Neural cell (in vitro differentiated cells): ENCODE data around the gene GPX3. TPM values are rescaled to one million over a fixed set of nuclear protein-coding genes. Genes with fewer than 3 reads are reported as not detected.

Experiments
- H2AFZ ChIP-seq: fragments of 200-600, 300-800 bp; sonication (generic), shearing (Covaris generic); 2 replicates; pipeline ENCODE4 v1.6.0; 2014; ENCODE audit warnings: low read depth, mild to moderate bottlenecking, antibody characterized with exemption, low read length, moderate library complexity
- H3F3A ChIP-seq: fragments of 200-600 bp; shearing (Covaris generic); 2 replicates; pipeline ENCODE4 v1.6.1; 2016; ENCODE audit warnings: mild to moderate bottlenecking, moderate library complexity, mixed read lengths, antibody characterized with exemption, low read length; ENCODE audit not compliant: insufficient read depth, poor library complexity, severe bottlenecking
- H3K27ac ChIP-seq: fragments of 200-600, 300-800 bp; sonication (generic), shearing (Covaris generic); 2 replicates; pipeline ENCODE4 v1.5.1; 2014; ENCODE audit warnings: mild to moderate bottlenecking, low read length, moderate library complexity
- H3K27me3 ChIP-seq: fragments of 300-800, 200-600 bp; sonication (generic), shearing (Covaris generic); 2 replicates; pipeline ENCODE4 v1.6.0; 2014; ENCODE audit warnings: mild to moderate bottlenecking, low read depth, low read length, moderate library complexity; ENCODE audit not compliant: insufficient read depth
- H3K36me3 ChIP-seq: fragments of 300-800, 200-600 bp; sonication (generic), shearing (Covaris generic); 2 replicates; pipeline ENCODE4 v1.5.1; 2014; ENCODE audit warnings: mild to moderate bottlenecking, antibody characterized with exemption, low read length, moderate library complexity; ENCODE audit not compliant: insufficient read depth
- H3K4me2 ChIP-seq: fragments of 300-800, 200-600 bp; sonication (generic), shearing (Covaris generic); 2 replicates; pipeline ENCODE4 v1.6.0; 2014; ENCODE audit warnings: mild to moderate bottlenecking, low read length
- H3K4me3 ChIP-seq: fragments of 300-800, 200-600 bp; sonication (generic), shearing (Covaris generic); 2 replicates; pipeline ENCODE4 v1.5.1; 2014; ENCODE audit warnings: mild to moderate bottlenecking, low read length, moderate library complexity
- H3K79me2 ChIP-seq: fragments of 200-600 bp; shearing (Covaris generic); replicated peaks from 2 replicates; pipeline ENCODE4 v1.6.0; 2014; ENCODE audit warnings: mild to moderate bottlenecking, low read length, moderate library complexity; ENCODE audit not compliant: insufficient read depth
- H3K9ac ChIP-seq: fragments of 300-800, 200-600 bp; sonication (generic), shearing (Covaris generic); 2 replicates; pipeline ENCODE4 v1.6.1; 2016; ENCODE audit warnings: mild to moderate bottlenecking, low read length, mixed read lengths
- H3K9me2 ChIP-seq: fragments of 200-600 bp; shearing (Covaris generic); 2 replicates; pipeline ENCODE4 v1.6.1; 2016; ENCODE audit warnings: mild to moderate bottlenecking, low read length, mixed read lengths; ENCODE audit not compliant: insufficient read depth
- H3K9me3 ChIP-seq: fragments of 200-600, 300-800 bp; sonication (generic), shearing (Covaris generic); 2 replicates; pipeline ENCODE4 v1.6.1; 2016; ENCODE audit warnings: mild to moderate bottlenecking, mixed run types, low read length, moderate library complexity, mixed read lengths
- H4K20me1 ChIP-seq: fragments of 200-600 bp; shearing (Covaris generic); 2 replicates; pipeline ENCODE4 v1.6.1; 2016; ENCODE audit warnings: mild to moderate bottlenecking, mixed run types; ENCODE audit not compliant: insufficient read depth
- EP300 ChIP-seq: fragments of 450-650 bp; conservative IDR thresholded peaks from 2 replicates; pipeline ENCODE4 v1.6.1; 2014; ENCODE audit warnings: antibody characterized with exemption, mild to moderate bottlenecking, moderate library complexity; ENCODE audit not compliant: poor library complexity, severe bottlenecking
- EZH2 ChIP-seq: fragments of 200-600, 300-800 bp; shearing (Covaris generic), sonication (generic); IDR thresholded peaks from 2 replicates; pipeline ENCODE4 v1.6.1; 2014; ENCODE audit warnings: antibody characterized with exemption, low read length, borderline replicate concordance, mild to moderate bottlenecking; ENCODE audit not compliant: insufficient read depth, poor library complexity, severe bottlenecking
- MXI1 ChIP-seq: fragments of 450-650 bp; conservative IDR thresholded peaks from 2 replicates; pipeline ENCODE4 v1.6.1; 2014; ENCODE audit warnings: antibody characterized with exemption, mild to moderate bottlenecking; ENCODE audit not compliant: poor library complexity, severe bottlenecking
- POLR2AphosphoS5 ChIP-seq: IDR thresholded peaks from 2 replicates; pipeline ENCODE4 v1.6.1; 2012
- RAD21 ChIP-seq: fragments of 450-650 bp; conservative IDR thresholded peaks from 2 replicates; pipeline ENCODE4 v1.6.1; 2014; ENCODE audit warnings: antibody characterized with exemption, mild to moderate bottlenecking, moderate library complexity
- SMC3 ChIP-seq: fragments of 450-650 bp; conservative IDR thresholded peaks from 2 replicates; pipeline ENCODE4 v1.6.1; 2014; ENCODE audit warnings: antibody characterized with exemption, mild to moderate bottlenecking, moderate library complexity; ENCODE audit not compliant: poor library complexity
- TAF1 ChIP-seq: IDR thresholded peaks from 2 replicates; pipeline ENCODE4 v1.6.1; 2012; ENCODE audit warnings: low read depth
- polyA plus RNA-seq: library from polyadenylated mRNA; depleted of rRNA; stranded (reverse); fragments of >200 nt; gene quantifications from 2 replicates; pipeline ENCODE4 v1.2.3, GENCODE V29; 2014
- TF ChIP-seq, protein P1 (sequence below): IDR thresholded peaks from 2 replicates; pipeline ENCODE4 v1.6.1; 2012; ENCODE audit warnings: borderline replicate concordance
- TF ChIP-seq, protein P2 (sequence below): fragments of 450-650 bp; IDR thresholded peaks from 2 replicates; pipeline ENCODE4 v1.5.1; 2014; ENCODE audit warnings: antibody characterized with exemption, mild to moderate bottlenecking, moderate library complexity; ENCODE audit not compliant: poor library complexity, severe bottlenecking

The GPX3 gene
- polyA plus RNA-seq, 1 donor from 2014 or later: 4.0 TPM

DNA sequence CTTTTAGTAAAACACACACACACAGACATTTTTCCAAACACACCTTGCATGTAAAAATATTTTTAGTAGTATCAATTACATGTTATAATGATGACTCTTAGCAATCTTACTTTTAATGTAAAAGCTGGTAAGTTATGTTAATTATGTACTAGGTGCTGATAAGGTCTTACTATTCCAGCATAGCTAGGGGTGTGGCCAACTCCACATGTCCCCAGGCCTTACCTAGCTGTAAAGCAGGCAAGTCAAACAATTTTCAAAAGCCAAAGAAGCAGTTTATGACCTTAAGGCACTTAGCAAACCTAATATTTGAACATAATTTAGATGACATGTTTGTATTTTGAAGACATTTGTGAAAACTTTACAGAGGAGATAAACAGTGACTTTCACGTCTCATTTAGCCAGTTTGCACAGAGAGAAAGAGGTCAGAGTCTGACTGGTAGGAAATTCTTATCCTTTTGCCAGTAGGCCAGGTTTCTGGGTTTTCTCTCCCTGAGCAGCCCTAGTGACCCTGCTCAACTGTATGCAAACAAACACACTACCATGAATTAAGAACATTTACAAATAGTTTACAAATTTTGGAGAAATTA lies 26.5 kb upstream of the GPX3 start:
- no peaks in the 10 kb centered on the region for H3K79me2 ChIP-seq
- H3K36me3 ChIP-seq: no peaks in the 10 kb centered on the region
- no peak overlapping the region for H3K27ac ChIP-seq
- no peaks in the 10 kb centered on the region for H3K9me2 ChIP-seq
- TF ChIP-seq POLR2AphosphoS5 (no peak), SMC3 (no peak), MXI1 (no peak), EP300 (no peak), EZH2 (no peak)
- TF ChIP-seq, protein P1, sequence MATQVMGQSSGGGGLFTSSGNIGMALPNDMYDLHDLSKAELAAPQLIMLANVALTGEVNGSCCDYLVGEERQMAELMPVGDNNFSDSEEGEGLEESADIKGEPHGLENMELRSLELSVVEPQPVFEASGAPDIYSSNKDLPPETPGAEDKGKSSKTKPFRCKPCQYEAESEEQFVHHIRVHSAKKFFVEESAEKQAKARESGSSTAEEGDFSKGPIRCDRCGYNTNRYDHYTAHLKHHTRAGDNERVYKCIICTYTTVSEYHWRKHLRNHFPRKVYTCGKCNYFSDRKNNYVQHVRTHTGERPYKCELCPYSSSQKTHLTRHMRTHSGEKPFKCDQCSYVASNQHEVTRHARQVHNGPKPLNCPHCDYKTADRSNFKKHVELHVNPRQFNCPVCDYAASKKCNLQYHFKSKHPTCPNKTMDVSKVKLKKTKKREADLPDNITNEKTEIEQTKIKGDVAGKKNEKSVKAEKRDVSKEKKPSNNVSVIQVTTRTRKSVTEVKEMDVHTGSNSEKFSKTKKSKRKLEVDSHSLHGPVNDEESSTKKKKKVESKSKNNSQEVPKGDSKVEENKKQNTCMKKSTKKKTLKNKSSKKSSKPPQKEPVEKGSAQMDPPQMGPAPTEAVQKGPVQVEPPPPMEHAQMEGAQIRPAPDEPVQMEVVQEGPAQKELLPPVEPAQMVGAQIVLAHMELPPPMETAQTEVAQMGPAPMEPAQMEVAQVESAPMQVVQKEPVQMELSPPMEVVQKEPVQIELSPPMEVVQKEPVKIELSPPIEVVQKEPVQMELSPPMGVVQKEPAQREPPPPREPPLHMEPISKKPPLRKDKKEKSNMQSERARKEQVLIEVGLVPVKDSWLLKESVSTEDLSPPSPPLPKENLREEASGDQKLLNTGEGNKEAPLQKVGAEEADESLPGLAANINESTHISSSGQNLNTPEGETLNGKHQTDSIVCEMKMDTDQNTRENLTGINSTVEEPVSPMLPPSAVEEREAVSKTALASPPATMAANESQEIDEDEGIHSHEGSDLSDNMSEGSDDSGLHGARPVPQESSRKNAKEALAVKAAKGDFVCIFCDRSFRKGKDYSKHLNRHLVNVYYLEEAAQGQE: no peak
- TF ChIP-seq, protein P2, sequence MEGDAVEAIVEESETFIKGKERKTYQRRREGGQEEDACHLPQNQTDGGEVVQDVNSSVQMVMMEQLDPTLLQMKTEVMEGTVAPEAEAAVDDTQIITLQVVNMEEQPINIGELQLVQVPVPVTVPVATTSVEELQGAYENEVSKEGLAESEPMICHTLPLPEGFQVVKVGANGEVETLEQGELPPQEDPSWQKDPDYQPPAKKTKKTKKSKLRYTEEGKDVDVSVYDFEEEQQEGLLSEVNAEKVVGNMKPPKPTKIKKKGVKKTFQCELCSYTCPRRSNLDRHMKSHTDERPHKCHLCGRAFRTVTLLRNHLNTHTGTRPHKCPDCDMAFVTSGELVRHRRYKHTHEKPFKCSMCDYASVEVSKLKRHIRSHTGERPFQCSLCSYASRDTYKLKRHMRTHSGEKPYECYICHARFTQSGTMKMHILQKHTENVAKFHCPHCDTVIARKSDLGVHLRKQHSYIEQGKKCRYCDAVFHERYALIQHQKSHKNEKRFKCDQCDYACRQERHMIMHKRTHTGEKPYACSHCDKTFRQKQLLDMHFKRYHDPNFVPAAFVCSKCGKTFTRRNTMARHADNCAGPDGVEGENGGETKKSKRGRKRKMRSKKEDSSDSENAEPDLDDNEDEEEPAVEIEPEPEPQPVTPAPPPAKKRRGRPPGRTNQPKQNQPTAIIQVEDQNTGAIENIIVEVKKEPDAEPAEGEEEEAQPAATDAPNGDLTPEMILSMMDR: no peak
- no peak overlapping the region for H3K4me2 ChIP-seq
- H3K4me3 ChIP-seq: no peak overlapping the region
- H4K20me1 ChIP-seq: no peaks in the 10 kb centered on the region
- peaks cover 5% of the 10 kb centered on the region for H3K9me3 ChIP-seq
- no peak overlapping the region for H2AFZ ChIP-seq
- H3K9ac ChIP-seq: no peak overlapping the region
- no peaks in the 10 kb centered on the region for H3F3A ChIP-seq
- no peaks in the 10 kb centered on the region for H3K27me3 ChIP-seq

DNA sequence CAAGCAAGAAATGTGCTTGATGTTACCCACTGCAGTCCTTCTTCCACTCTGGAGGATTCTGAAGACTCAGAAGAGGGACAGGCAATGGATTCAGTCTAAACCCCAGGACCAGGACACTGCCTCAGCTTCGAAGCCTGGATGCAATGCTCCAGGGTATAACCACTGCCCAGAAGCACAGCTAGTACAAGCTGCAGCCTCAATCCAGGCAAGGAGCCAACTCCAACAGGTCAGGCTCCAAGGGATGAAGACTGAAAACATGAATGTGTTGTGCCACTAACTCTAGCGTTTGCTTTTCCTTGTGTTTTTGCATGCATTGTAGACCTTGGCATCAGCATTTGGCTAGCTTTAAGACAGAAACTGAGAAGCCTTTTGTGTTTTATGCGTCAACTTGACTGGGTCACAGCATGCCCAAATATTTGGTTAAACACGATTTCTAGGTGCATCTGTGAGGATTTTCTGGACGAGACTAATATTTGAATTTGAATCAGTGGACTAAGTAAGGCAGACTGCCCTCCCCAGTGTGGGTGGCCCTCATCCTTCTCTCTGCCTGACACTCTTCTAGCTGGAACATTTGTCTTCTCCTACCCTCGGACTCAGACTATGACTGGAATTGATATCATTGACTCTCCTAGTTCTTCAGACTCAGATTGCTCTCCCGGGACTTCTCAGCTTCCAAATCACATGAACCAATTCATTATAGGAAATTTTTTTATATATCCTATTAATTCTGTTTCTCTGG lies 20.5 kb upstream of the GPX3 start:
- no peaks in the 10 kb centered on the region for H3K9me2 ChIP-seq
- no peaks in the 10 kb centered on the region for H4K20me1 ChIP-seq
- no peaks in the 10 kb centered on the region for H3K27me3 ChIP-seq
- H3K36me3 ChIP-seq: no peaks in the 10 kb centered on the region
- H3K79me2 ChIP-seq: no peaks in the 10 kb centered on the region
- H3K4me2 ChIP-seq: no peak overlapping the region
- TF ChIP-seq, protein P2: no peak
- no peak for TF ChIP-seq EZH2
- TF ChIP-seq POLR2AphosphoS5: no peak
- TF ChIP-seq, protein P1: no peak
- no peak for TF ChIP-seq TAF1
- no peak for TF ChIP-seq EP300
- no peak for TF ChIP-seq RAD21
- TF ChIP-seq MXI1: no peak
- no peak for TF ChIP-seq SMC3
- H3K9ac ChIP-seq: no peak overlapping the region
- H3F3A ChIP-seq: no peaks in the 10 kb centered on the region
- H3K27ac ChIP-seq: no peak overlapping the region
- H3K4me3 ChIP-seq: no peak overlapping the region
- no peak overlapping the region for H2AFZ ChIP-seq
- H3K9me3 ChIP-seq: no peaks in the 10 kb centered on the region
